ENCODE measurements around the gene DMKN. TPM values are rescaled to one million over a fixed set of nuclear protein-coding genes. Genes with fewer than 3 reads are reported as not detected.

Gene DMKN
- total and polyA plus RNA-seq, 7 donors = 5.5 to 39.0 (median 15.8) TPM

DNA sequence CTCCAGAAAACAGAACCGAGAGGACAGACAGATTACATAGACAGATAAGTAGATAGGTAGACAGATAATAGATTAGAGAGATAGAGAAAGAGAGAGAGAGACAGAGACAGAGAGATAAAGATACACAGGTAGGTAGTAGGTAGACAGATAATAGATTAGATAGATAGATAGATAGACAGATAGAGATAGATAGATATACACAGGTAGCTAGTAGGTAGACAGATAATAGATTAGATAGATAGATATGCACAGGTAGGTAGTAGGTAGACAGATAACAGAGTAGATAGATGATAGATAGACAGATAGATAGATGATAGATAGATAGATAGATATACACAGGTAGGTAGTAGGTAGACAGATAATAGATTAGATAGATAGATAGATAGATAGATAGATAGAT, 55.3 kb downstream of the DMKN start:
- Histone ChIP-seq H3K27ac (no peak overlapping the region), H3K9me3 (no peaks in the 10 kb centered on the region), H3K4me3 (no peak overlapping the region), H3K4me1 (peaks cover 0 to 16% (median 7%) of the 10 kb centered on the region in 4 donors), H3K36me3 (no peaks in the 10 kb centered on the region), H3K27me3 (no peaks in the 10 kb centered on the region)
- intact Hi-C loops (cut with DNase I) = no loop called here
- WGBS, 2 donors = 69 to 72% methylated on average over 1 of the region's 1 CpG
- TF ChIP-seq EP300 (IDR thresholded peaks at IDR 0.05) (no peak), POLR2A (IDR thresholded peaks at IDR 0.05) (no peak), POLR2AphosphoS5 (IDR thresholded peaks at IDR 0.05) (no peak)
- TF ChIP-seq, protein P1, sequence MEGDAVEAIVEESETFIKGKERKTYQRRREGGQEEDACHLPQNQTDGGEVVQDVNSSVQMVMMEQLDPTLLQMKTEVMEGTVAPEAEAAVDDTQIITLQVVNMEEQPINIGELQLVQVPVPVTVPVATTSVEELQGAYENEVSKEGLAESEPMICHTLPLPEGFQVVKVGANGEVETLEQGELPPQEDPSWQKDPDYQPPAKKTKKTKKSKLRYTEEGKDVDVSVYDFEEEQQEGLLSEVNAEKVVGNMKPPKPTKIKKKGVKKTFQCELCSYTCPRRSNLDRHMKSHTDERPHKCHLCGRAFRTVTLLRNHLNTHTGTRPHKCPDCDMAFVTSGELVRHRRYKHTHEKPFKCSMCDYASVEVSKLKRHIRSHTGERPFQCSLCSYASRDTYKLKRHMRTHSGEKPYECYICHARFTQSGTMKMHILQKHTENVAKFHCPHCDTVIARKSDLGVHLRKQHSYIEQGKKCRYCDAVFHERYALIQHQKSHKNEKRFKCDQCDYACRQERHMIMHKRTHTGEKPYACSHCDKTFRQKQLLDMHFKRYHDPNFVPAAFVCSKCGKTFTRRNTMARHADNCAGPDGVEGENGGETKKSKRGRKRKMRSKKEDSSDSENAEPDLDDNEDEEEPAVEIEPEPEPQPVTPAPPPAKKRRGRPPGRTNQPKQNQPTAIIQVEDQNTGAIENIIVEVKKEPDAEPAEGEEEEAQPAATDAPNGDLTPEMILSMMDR (IDR thresholded peaks at IDR 0.05) = no peak
- DNase-seq = no peak

DNA sequence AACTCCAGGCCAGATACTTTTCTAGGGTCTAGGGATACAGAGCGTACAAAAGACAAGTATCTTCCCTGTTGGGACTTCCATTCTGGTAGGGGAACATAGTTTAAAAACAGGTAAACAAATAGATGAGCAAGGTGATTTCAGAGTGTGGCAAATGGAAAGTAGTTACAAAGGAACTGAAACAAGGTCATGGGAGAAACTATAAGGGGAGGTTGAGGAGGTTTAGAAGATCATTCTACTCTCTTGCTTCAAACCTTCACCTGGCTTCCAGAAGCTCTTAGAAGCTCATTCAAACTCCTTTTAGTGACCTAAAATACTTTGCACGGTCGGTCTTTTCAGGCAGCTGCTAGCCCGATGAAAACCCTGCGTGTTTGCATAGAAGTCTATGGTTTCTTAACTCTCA, 56.3 kb downstream of the DMKN start:
- intact Hi-C loops (cut with DNase I) = no loop called here
- H3K36me3 ChIP-seq = no peaks in the 10 kb centered on the region
- no peak overlapping the region for H3K4me3 ChIP-seq
- peaks cover 0 to 16% (median 7%) of the 10 kb centered on the region in 4 donors for H3K4me1 ChIP-seq
- H3K27ac ChIP-seq = no peak overlapping the region
- TF ChIP-seq POLR2AphosphoS5 (IDR thresholded peaks at IDR 0.05) = no peak
- no peak for TF ChIP-seq EP300 (IDR thresholded peaks at IDR 0.05)
- TF ChIP-seq POLR2A (IDR thresholded peaks at IDR 0.05) = no peak
- TF ChIP-seq, protein P1 (IDR thresholded peaks at IDR 0.05) = no peak
- H3K9me3 ChIP-seq = no peaks in the 10 kb centered on the region
- H3K27me3 ChIP-seq = no peaks in the 10 kb centered on the region
- WGBS, 2 donors = 81 to 97% methylated on average over 5 of the region's 5 CpGs
- DNase-seq = no peak

GRCh38 chr19:35455616-35456201, 57.7 kb downstream of the DMKN start:
- DNase-seq = no peak
- no peaks in the 10 kb centered on the region for H3K36me3 ChIP-seq
- TF ChIP-seq EP300 (IDR thresholded peaks at IDR 0.05) (no peak), POLR2A (IDR thresholded peaks at IDR 0.05) (no peak), POLR2AphosphoS5 (IDR thresholded peaks at IDR 0.05) (no peak)

DNA sequence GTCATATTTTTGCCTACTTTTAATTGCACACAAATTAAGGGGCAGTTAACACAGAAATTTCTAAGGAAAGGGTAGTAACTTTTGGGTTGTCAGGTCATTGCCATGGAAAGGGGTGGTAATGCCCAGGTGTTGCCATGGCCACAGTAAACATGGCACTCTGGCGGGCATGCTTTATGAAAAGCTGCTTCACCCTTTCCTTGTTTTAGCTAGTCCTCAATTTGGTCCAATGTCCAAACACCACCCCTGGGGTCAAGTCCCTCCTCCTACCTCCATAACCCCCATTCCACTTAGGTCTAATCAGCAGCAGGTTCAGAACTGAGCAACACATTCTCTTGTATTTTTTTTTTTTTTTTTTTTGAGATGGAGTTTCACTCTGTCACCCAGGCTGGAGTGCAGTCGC, 58.8 kb downstream of the DMKN start:
- Histone ChIP-seq H3K4me1 (peaks cover 0 to 12% (median 6%) of the 10 kb centered on the region in 4 donors), H3K9me3 (no peaks in the 10 kb centered on the region), H3K4me3 (no peak overlapping the region), H3K36me3 (no peaks in the 10 kb centered on the region), H3K27ac (no peak overlapping the region), H3K27me3 (peaks cover 0 to 10% (median 3%) of the 10 kb centered on the region in 3 donors)
- 65 to 95% methylated on average over 2 of the region's 2 CpGs for WGBS, 2 donors
- DNase-seq = no peak
- no peak for TF ChIP-seq POLR2A (IDR thresholded peaks at IDR 0.05)
- intact Hi-C loops (cut with DNase I) = no loop called here

More at GRCh38 chr19:35455616-35456201, 57.7 kb downstream of the DMKN start:
- Histone ChIP-seq H3K4me3 (no peak overlapping the region), H3K27me3 (no peaks in the 10 kb centered on the region), H3K9me3 (no peaks in the 10 kb centered on the region), H3K27ac (no peak overlapping the region), H3K4me1 (peaks cover 0 to 16% (median 7%) of the 10 kb centered on the region in 4 donors)
- 64 to 79% methylated on average over 3 of the region's 3 CpGs for WGBS, 2 donors
- intact Hi-C loops (cut with DNase I) = no loop called here

GRCh38 chr19:35451338-35452096, 61.9 kb downstream of the DMKN start:
- no peak overlapping the region for H3K27ac ChIP-seq
- no peaks in the 10 kb centered on the region for H3K9me3 ChIP-seq
- peaks cover 0 to 4% (median 0%) of the 10 kb centered on the region in 4 donors for H3K4me1 ChIP-seq
- intact Hi-C loops (cut with DNase I) = no loop called here
- 68 to 88% methylated on average over 7 of the region's 7 CpGs for WGBS, 2 donors
- H3K36me3 ChIP-seq = no peaks in the 10 kb centered on the region
- peaks cover 0 to 24% (median 3%) of the 10 kb centered on the region in 3 donors for H3K27me3 ChIP-seq
- TF ChIP-seq, protein P1 (IDR thresholded peaks at IDR 0.05) = no peak
- TF ChIP-seq POLR2A (IDR thresholded peaks at IDR 0.05) (no peak), POLR2AphosphoS5 (IDR thresholded peaks at IDR 0.05) (no peak), EP300 (IDR thresholded peaks at IDR 0.05) (no peak)
- DNase-seq = no peak
- no peak overlapping the region for H3K4me3 ChIP-seq
